ENCODE results near the gene STX5. TPM values are rescaled to one million over a fixed set of nuclear protein-coding genes. Genes with fewer than 3 reads are reported as not detected.
A peak's percentile ranks its signal among the peaks of the same experiment; 100 is the strongest.

STX5 gene
- total and polyA plus RNA-seq, 7 donors, result 16.0 to 24.6 (median 21.0) TPM

- ATAC-seq, result no peak
- Histone ChIP-seq H3K36me3 (ENCODE audit: insufficient read depth in 1 of 2, low read depth in 1 of 2) (peaks cover 4 to 70% of the 10 kb centered on the region in 2 donors), H3K9me3 (no peaks in the 10 kb centered on the region), H3K27ac (no peak overlapping the region), H3K4me3 (no peak overlapping the region), H3K27me3 (ENCODE audit: insufficient read depth in 3 of 3, low read length in 2 of 3) (no peaks in the 10 kb centered on the region), H3K4me1 (peaks cover 34% of the 10 kb centered on the region)
- intact Hi-C loops (cut with DNase I), result loop anchor here (5.0 kb wide), 2 partner anchors 43 to 73 kb away; partner anchors contain the start of genes STX5 (in 1 of the 2) and TEX54 (in 1 of the 2)
- no peak for TF ChIP-seq CTCF (IDR thresholded peaks at IDR 0.05)
- DNase-seq, result no peak
- 39 to 64% (median 47%) methylated on average over 3 of the region's 3 CpGs for WGBS, 3 donors
These were observed 42.3 kb downstream of the STX5 start for GRCh38 chr11:62789576-62789975.

GRCh38 chr11:62788991-62789390 lies 42.9 kb downstream of the STX5 start:
- Histone ChIP-seq H3K27me3 (ENCODE audit: insufficient read depth in 3 of 3, low read length in 2 of 3) (no peaks in the 10 kb centered on the region), H3K4me3 (peak overlapping the region; percentile 97), H3K9me3 (no peaks in the 10 kb centered on the region), H3K27ac (no peak overlapping the region), H3K4me1 (peaks cover 34% of the 10 kb centered on the region), H3K36me3 (ENCODE audit: insufficient read depth in 1 of 2, low read depth in 1 of 2) (peaks cover 4 to 70% of the 10 kb centered on the region in 2 donors)
- no peak for TF ChIP-seq CTCF (IDR thresholded peaks at IDR 0.05)
- intact Hi-C loops (cut with DNase I), result loop anchor here (5.0 kb wide), 2 partner anchors 43 to 73 kb away; partner anchors contain the start of genes STX5 (in 1 of the 2) and TEX54 (in 1 of the 2)
- 63 to 76% (median 68%) methylated on average over 5 of the region's 5 CpGs for WGBS, 3 donors
- no peak for DNase-seq
- no peak for ATAC-seq

- Histone ChIP-seq H3K27ac (peak within 1 kb of the TSS; percentile 99), H3K27me3 (ENCODE audit: insufficient read depth in 3 of 3, low read length in 2 of 3) (no peaks in the 10 kb centered on the region), H3K36me3 (ENCODE audit: insufficient read depth in 1 of 2, low read depth in 1 of 2) (peaks cover 0 to 68% of the 10 kb centered on the region in 2 donors), H3K9me3 (no peaks in the 10 kb centered on the region), H3K4me1 (peaks cover 34% of the 10 kb centered on the region), H3K4me3 (peak within 1 kb of the TSS; percentile 97)
- DNase-seq (peak; percentile 97 to 98), ATAC-seq (peak; percentile 89 to 91 (median 90))
- intact Hi-C loops (cut with DNase I), result loop anchor here (2.0 to 5.0 kb wide), 3 partner anchors 45 to 76 kb away; partner anchors contain the start of genes STX5 (in 1 of the 2) and TEX54 (in 1 of the 2)
- WGBS, 3 donors, result 0% methylated on average over 65 to 88 of the region's 88 CpGs
- TF ChIP-seq CTCF (IDR thresholded peaks at IDR 0.05), result peak; percentile 39
These were observed 44.7 kb downstream of the STX5 start, which contains the start of gene TMEM179B for GRCh38 chr11:62787005-62787759. Gene TMEM179B (plus strand): TSS chr11:62787402. CDS start chr11:62787432, 30 bp downstream.

- H3K27ac ChIP-seq, result peak overlapping the region; percentile 99
- WGBS, 3 donors, result 0 to 3% (median 1%) methylated on average over 30 to 51 of the region's 51 CpGs
- H3K4me1 ChIP-seq, result peaks cover 34% of the 10 kb centered on the region
- no peaks in the 10 kb centered on the region for H3K27me3 ChIP-seq (ENCODE audit: insufficient read depth in 3 of 3, low read length in 2 of 3)
- peak; percentile 80 to 84 (median 84) for ATAC-seq
- peak; percentile 91 to 95 for DNase-seq
- H3K36me3 ChIP-seq (ENCODE audit: insufficient read depth in 1 of 2, low read depth in 1 of 2), result peaks cover 0 to 73% of the 10 kb centered on the region in 2 donors
- peak overlapping the region; percentile 97 for H3K4me3 ChIP-seq
- H3K9me3 ChIP-seq, result no peaks in the 10 kb centered on the region
- peak; percentile 93 for TF ChIP-seq CTCF (IDR thresholded peaks at IDR 0.05)
- intact Hi-C loops (cut with DNase I), result loop anchor here (2.0 to 5.0 kb wide), 3 partner anchors 46 to 76 kb away; partner anchors contain the start of genes STX5 (in 1 of the 2) and TEX54 (in 1 of the 2)
These were observed 45.4 kb downstream of the STX5 start for GRCh38 chr11:62786318-62787004.
